DOHH2 (cell line): ENCODE measurements around the gene DSCAML1.

Experiments
- CTCF ChIP-seq: fragments of 200-600 bp; sonication (generic); IDR thresholded peaks from one replicate; pipeline ENCODE4 v1.5.1; 2014; ENCODE audit warnings: antibody characterized with exemption, mild to moderate bottlenecking, low read depth, low read length; ENCODE audit not compliant: poor library complexity, severe bottlenecking
- EZH2phosphoT487 ChIP-seq: fragments of 200-600 bp; sonication (generic); IDR thresholded peaks from 2 replicates; pipeline ENCODE4 v1.6.1; 2017; ENCODE audit warnings: borderline replicate concordance, mild to moderate bottlenecking, antibody characterized with exemption, low read length, moderate library complexity, mixed read lengths

- no peak for TF ChIP-seq CTCF
- TF ChIP-seq EZH2phosphoT487, result no peak
Observed at GRCh38 chr11:117480221-117480620, 316.8 kb downstream of the DSCAML1 start.
